SK-N-SH (cell line): ENCODE data around the gene SLC4A2. TPM values are rescaled to one million over a fixed set of nuclear protein-coding genes. Genes with fewer than 3 reads are reported as not detected.

Source experiments
- CTCF ChIA-PET: fragments of 300-600, 350-600 bp; formaldehyde crosslinking; extraction: SDS; loops from one replicate; lab custom pipeline; 2021; lab: Yijun Ruan, JAX
- POLR2A ChIA-PET: fragments of 350-600 bp; sonication (Branson Sonifier 250); formaldehyde crosslinking; extraction: SDS; loops from one replicate; lab custom pipeline; 2020; ENCODE audit warnings: antibody characterized with exemption, inconsistent platforms; lab: Yijun Ruan, JAX
- DNase-seq: peaks from one replicate; pipeline ENCODE4 v3.0.0; 2012
- H2AFZ ChIP-seq: fragments of 200-600 bp; sonication (generic); 2 replicates; pipeline ENCODE4 v1.8.1; 2016; ENCODE audit warnings: antibody characterized with exemption, mild to moderate bottlenecking, low read depth
- H3F3A ChIP-seq: fragments of 200-600 bp; sonication (generic); replicated peaks from 2 replicates; pipeline ENCODE3; 2016; ENCODE audit warnings: antibody characterized with exemption, mild to moderate bottlenecking; ENCODE audit not compliant: insufficient read depth
- H3K27ac ChIP-seq, 2 experiments: fragments of 200-500 bp in 1 of 2; fragments of 200-600 bp in 1 of 2; sonication (Bioruptor generic) in 1 of 2; sonication (generic), shearing (Covaris generic) in 1 of 2; 2 replicates each; pipeline versions ENCODE4 v1.5.1 to v1.6.1; 2014 to 2016; ENCODE audit warnings: low read depth in 2 of 2, inconsistent platforms in 1 of 2, low read length in 1 of 2, mild to moderate bottlenecking in 1 of 2, mixed read lengths in 1 of 2
- H3K27me3 ChIP-seq: fragments of 200-600 bp; sonication (generic), shearing (Covaris generic); 2 replicates; pipeline ENCODE4 v1.6.1; 2016; ENCODE audit warnings: mixed run types; ENCODE audit not compliant: insufficient read depth
- H3K36me3 ChIP-seq, 2 experiments: fragments of 200-500 bp in 1 of 2; fragments of 200-600 bp in 1 of 2; sonication (Bioruptor generic) in 1 of 2; sonication (generic) in 1 of 2; replicated peaks in 1 of 2; 2 replicates each; pipeline versions ENCODE3 to v1.5.1; 2014 to 2016; ENCODE audit warnings: low read length in 1 of 2, mild to moderate bottlenecking in 1 of 2; ENCODE audit not compliant: insufficient read depth in 2 of 2, control insufficient read depth in 1 of 2
- H3K4me1 ChIP-seq, 2 experiments: fragments of 200-500 bp in 1 of 2; fragments of 200-600 bp in 1 of 2; sonication (Bioruptor generic) in 1 of 2; sonication (generic), shearing (Covaris generic) in 1 of 2; 2 replicates each; pipeline versions ENCODE4 v1.5.1 to v1.6.1; 2014 to 2016; ENCODE audit warnings: low read depth in 1 of 2, low read length in 1 of 2, mixed run types in 1 of 2; ENCODE audit not compliant: insufficient read depth in 2 of 2, control insufficient read depth in 1 of 2
- H3K4me2 ChIP-seq: fragments of 200-600 bp; sonication (generic), shearing (Covaris generic); 2 replicates; pipeline ENCODE4 v1.6.1; 2017; ENCODE audit warnings: mixed run types
- H3K4me3 ChIP-seq, 2 experiments: fragments of 200-500 bp in 1 of 2; fragments of 200-600 bp in 1 of 2; sonication (Bioruptor generic) in 1 of 2; sonication (generic), shearing (Covaris generic) in 1 of 2; 2 replicates each; pipeline versions ENCODE4 v1.5.1 to v1.8.1; 2014 to 2016; ENCODE audit warnings: low read depth in 2 of 2, inconsistent platforms in 1 of 2, low read length in 1 of 2, mild to moderate bottlenecking in 1 of 2, mixed read lengths in 1 of 2, moderate library complexity in 1 of 2
- H3K79me2 ChIP-seq: fragments of 200-600 bp; sonication (generic); 2 replicates; pipeline ENCODE4 v1.8.1; 2017; ENCODE audit warnings: mild to moderate bottlenecking; ENCODE audit not compliant: insufficient read depth
- H3K9ac ChIP-seq: fragments of 200-600 bp; sonication (generic); 2 replicates; pipeline ENCODE4 v1.6.1; 2017; ENCODE audit warnings: mixed run types
- H3K9me2 ChIP-seq: fragments of 200-600 bp; sonication (generic); 2 replicates; pipeline ENCODE4 v1.6.1; 2017; ENCODE audit warnings: mixed run types
- H3K9me3 ChIP-seq: fragments of 200-600 bp; sonication (generic); 2 replicates; pipeline ENCODE4 v1.6.1; 2017; ENCODE audit warnings: mixed run types, mild to moderate bottlenecking, moderate library complexity
- H4K20me1 ChIP-seq: fragments of 200-600 bp; sonication (generic); 2 replicates; pipeline ENCODE4 v1.6.1; 2017; ENCODE audit warnings: mild to moderate bottlenecking, mixed run types; ENCODE audit not compliant: insufficient read depth
- ELF1 ChIP-seq: IDR thresholded peaks from 2 replicates; pipeline ENCODE4 v1.4.0; 2012
- EZH2phosphoT487 ChIP-seq: fragments of 200-600 bp; sonication (generic); IDR thresholded peaks from 2 replicates; pipeline ENCODE4 v1.6.1; 2017; ENCODE audit warnings: low read depth, mixed run types, mild to moderate bottlenecking, antibody characterized with exemption, moderate library complexity, borderline replicate concordance
- FOXJ3 ChIP-seq: sonication (generic); formaldehyde crosslinking; IDR thresholded peaks from 2 replicates; pipeline ENCODE4 v1.5.1; 2020; ENCODE audit warnings: mild to moderate bottlenecking, missing genetic modification reagents
- GABPA ChIP-seq: IDR thresholded peaks from 2 replicates; pipeline ENCODE4 v1.4.0; 2012; ENCODE audit warnings: low read depth, mild to moderate bottlenecking
- MEF2A ChIP-seq: IDR thresholded peaks from 2 replicates; pipeline ENCODE4 v1.4.0; 2012; ENCODE audit warnings: low read depth, borderline replicate concordance
- PBX3 ChIP-seq: IDR thresholded peaks from 2 replicates; pipeline ENCODE4; 2012
- POLR2AphosphoS5 ChIP-seq: IDR thresholded peaks from 2 replicates; pipeline ENCODE4 v1.6.1; 2012; ENCODE audit warnings: low read depth, low read length
- RCOR1 ChIP-seq: fragments of 150-350 bp; IDR thresholded peaks from 2 replicates; pipeline ENCODE4 v1.6.1; 2017; ENCODE audit warnings: antibody characterized with exemption, low read length
- RFX5 ChIP-seq: IDR thresholded peaks from 2 replicates; pipeline ENCODE4 v1.6.1; 2012; ENCODE audit warnings: mild to moderate bottlenecking, improper control_type of control experiment, low read length
- RXRA ChIP-seq: IDR thresholded peaks from 2 replicates; pipeline ENCODE4 v1.4.0; 2012; ENCODE audit warnings: low read depth, mild to moderate bottlenecking, borderline replicate concordance
- SMC3 ChIP-seq: IDR thresholded peaks from 2 replicates; pipeline ENCODE4 v1.6.1; 2012; ENCODE audit warnings: low read depth, low read length, improper control_type of control experiment
- TEAD4 ChIP-seq: IDR thresholded peaks from 2 replicates; pipeline ENCODE4 v1.4.0; 2012; ENCODE audit warnings: mild to moderate bottlenecking, borderline replicate concordance; ENCODE audit not compliant: insufficient read depth
- YY1 ChIP-seq: IDR thresholded peaks from 2 replicates; pipeline ENCODE4 v1.4.0; 2012; ENCODE audit warnings: low read depth, mild to moderate bottlenecking
- WGBS: methylation state at CpG from one replicate; pipeline ENCODE4 v1.1.6; 2017; ENCODE audit warnings: low lambda C conversion rate; 5-methylcytosine and 5-hydroxymethylcytosine counted together
- polyA plus RNA-seq, 3 experiments: library from polyadenylated mRNA; depleted of rRNA; stranded (reverse); fragments of >200 nt; gene quantifications; 2 replicates each; pipeline ENCODE4 v1.2.3, GENCODE V29; 2012
- TF ChIP-seq, protein P1 (sequence below): IDR thresholded peaks from 2 replicates; pipeline ENCODE4 v1.4.0; 2012; ENCODE audit warnings: low read depth
- TF ChIP-seq, protein P2 (sequence below): IDR thresholded peaks from 2 replicates; pipeline ENCODE4 v1.6.1; 2012; ENCODE audit warnings: mild to moderate bottlenecking, low read depth, low read length, moderate library complexity
- TF ChIP-seq, protein P3 (sequence below): fragments of 200-600 bp; sonication (generic); IDR thresholded peaks from 2 replicates; pipeline ENCODE4 v1.6.1; 2017; ENCODE audit warnings: antibody characterized with exemption, mild to moderate bottlenecking, moderate library complexity
- TF ChIP-seq, protein P4 (sequence below): fragments of 150-350 bp; IDR thresholded peaks from 2 replicates; pipeline ENCODE4 v1.6.1; 2017; ENCODE audit warnings: antibody characterized with exemption, low read length, low read depth, borderline replicate concordance

SLC4A2 gene
- polyA plus RNA-seq, 1 of the 3 experiments (the other 2 are of a cell fraction): 167 TPM

DNA sequence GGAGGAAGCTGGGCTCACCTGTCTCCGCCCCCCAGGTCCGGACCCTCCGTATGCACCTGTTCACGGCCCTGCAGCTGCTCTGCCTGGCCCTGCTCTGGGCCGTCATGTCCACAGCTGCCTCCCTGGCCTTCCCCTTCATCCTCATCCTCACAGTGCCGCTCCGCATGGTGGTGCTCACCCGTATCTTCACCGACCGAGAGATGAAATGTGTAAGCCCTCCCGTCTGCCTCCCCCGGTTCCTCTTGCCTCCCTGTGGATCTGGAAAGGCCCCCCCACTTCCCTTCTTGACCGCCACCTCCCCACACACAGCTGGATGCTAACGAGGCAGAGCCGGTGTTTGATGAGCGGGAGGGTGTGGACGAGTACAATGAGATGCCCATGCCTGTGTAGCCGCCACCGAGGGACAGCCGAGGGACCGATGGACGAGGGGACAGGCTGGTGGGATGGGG lies 16.6 kb downstream of the SLC4A2 start:
- Histone ChIP-seq H2AFZ (no peak overlapping the region), H3K9ac (no peak overlapping the region), H3K36me3 (peaks cover 39 to 72% of the 10 kb centered on the region in 2 experiments), H3K79me2 (peaks cover 34% of the 10 kb centered on the region), H3K27ac (no peak overlapping the region), H3K9me2 (no peaks in the 10 kb centered on the region), H3K4me2 (no peak overlapping the region), H3K4me1 (peaks cover 12 to 17% of the 10 kb centered on the region in 2 experiments), H3K27me3 (no peaks in the 10 kb centered on the region), H4K20me1 (no peaks in the 10 kb centered on the region; the same call in 1 of the 2 replicates), H3K4me3 (no peak overlapping the region), H3F3A (peaks cover 48% of the 10 kb centered on the region), H3K9me3 (no peaks in the 10 kb centered on the region)
- ChIA-PET POLR2A (interaction anchor here (1.3 to 1.5 kb wide), 3 partner anchors 8 to 48 kb away, joined by 3 to 5 read pairs (median 4); partner anchors contain the start of gene ABCB8), CTCF (interaction anchor here (0.6 to 21.3 kb wide), 14 partner anchors 8 to 679 kb away, joined by 3 to 474 read pairs (median 4); partner anchors contain the start of genes CDK5, GBX1 and SLC4A2)
- 96% methylated on average over 22 of the region's 22 CpGs for WGBS
- no peak for TF ChIP-seq RXRA
- TF ChIP-seq ELF1: no peak
- no peak for TF ChIP-seq YY1
- TF ChIP-seq, protein P1, sequence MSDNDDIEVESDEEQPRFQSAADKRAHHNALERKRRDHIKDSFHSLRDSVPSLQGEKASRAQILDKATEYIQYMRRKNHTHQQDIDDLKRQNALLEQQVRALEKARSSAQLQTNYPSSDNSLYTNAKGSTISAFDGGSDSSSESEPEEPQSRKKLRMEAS: no peak
- no peak for TF ChIP-seq RCOR1
- DNase-seq: no peak

DNA sequence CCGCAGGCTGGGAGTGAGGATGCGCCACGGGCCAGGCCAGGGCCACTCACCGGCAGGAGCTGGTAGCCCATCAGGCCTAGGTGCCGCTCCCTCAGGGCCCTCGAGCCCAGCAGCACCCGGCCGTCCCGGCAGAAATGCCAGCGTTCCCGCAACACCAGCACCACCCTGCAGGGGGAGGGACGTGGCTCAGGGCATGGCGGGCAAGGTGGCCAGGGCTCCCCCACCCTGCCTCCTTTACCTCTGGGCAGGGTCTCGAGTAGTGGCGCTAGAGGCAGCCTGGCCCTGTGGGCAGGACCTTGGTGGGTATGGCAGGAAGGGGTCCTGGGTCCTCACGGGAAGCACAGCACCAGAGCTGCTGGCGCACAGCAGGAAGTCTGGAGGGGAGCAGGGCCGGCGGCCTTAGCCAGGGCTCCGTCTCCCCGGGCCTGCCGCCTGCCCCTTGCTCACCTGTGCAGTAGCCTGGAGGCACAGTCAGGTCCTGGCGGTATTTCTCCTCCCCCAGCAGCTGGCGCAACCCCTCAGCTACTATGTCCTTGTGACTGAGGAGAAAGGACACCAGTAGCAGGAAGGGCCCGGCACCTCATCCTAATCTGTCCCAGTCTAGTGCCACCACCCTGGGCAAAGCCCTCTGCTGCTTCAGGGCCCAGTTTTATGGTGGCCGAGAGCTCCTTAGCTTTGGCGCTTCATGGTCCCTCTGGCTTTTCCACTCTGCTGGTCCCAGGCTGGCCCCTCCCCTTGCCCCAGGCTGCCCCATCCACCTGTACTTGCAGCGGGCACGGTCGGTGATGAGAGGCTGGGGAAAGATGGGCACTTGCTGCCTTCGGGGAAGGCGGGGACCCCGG lies 17.7 kb downstream of the SLC4A2 start:
- Histone ChIP-seq H3K27ac (peak overlapping the region in 1 of 2 experiments; percentile 32; a peak in 2 of 4 replicates), H3K9me3 (no peaks in the 10 kb centered on the region), H3K9ac (no peak overlapping the region), H3K4me3 (no peak overlapping the region), H3F3A (peaks cover 43% of the 10 kb centered on the region), H3K4me2 (no peak overlapping the region), H4K20me1 (no peaks in the 10 kb centered on the region; the same call in 1 of the 2 replicates), H2AFZ (no peak overlapping the region), H3K9me2 (no peaks in the 10 kb centered on the region), H3K79me2 (peaks cover 41% of the 10 kb centered on the region), H3K27me3 (no peaks in the 10 kb centered on the region), H3K4me1 (peaks cover 23 to 28% of the 10 kb centered on the region in 2 experiments), H3K36me3 (peaks cover 32 to 71% of the 10 kb centered on the region in 2 experiments)
- CTCF ChIA-PET: interaction anchor here (0.9 to 21.3 kb wide), 12 partner anchors 8 to 655 kb away, joined by 3 to 474 read pairs (median 4); partner anchors contain the start of genes CDK5, GBX1 and SLC4A2
- POLR2A ChIA-PET: interaction anchor here (1.1 to 1.3 kb wide), 2 partner anchors 9 to 10 kb away, joined by 3 read pairs; no protein-coding TSS in a partner anchor
- 94% methylated on average over 18 of the region's 33 CpGs for WGBS
- DNase-seq: peak; percentile 85
- TF ChIP-seq EZH2phosphoT487 (no peak), SMC3 (peak; percentile 25), RCOR1 (no peak), TEAD4 (no peak), FOXJ3 (CRISPR knock-in tag) (0 out of 2 replicates have a peak, but pooled peaks have one; percentile 19), ELF1 (no peak), MEF2A (no peak), POLR2AphosphoS5 (peak; percentile 61; the same call in 1 of the 2 replicates), PBX3 (no peak; the same call in 1 of the 2 replicates), YY1 (no peak), GABPA (no peak), RFX5 (no peak)
- TF ChIP-seq, protein P2, sequence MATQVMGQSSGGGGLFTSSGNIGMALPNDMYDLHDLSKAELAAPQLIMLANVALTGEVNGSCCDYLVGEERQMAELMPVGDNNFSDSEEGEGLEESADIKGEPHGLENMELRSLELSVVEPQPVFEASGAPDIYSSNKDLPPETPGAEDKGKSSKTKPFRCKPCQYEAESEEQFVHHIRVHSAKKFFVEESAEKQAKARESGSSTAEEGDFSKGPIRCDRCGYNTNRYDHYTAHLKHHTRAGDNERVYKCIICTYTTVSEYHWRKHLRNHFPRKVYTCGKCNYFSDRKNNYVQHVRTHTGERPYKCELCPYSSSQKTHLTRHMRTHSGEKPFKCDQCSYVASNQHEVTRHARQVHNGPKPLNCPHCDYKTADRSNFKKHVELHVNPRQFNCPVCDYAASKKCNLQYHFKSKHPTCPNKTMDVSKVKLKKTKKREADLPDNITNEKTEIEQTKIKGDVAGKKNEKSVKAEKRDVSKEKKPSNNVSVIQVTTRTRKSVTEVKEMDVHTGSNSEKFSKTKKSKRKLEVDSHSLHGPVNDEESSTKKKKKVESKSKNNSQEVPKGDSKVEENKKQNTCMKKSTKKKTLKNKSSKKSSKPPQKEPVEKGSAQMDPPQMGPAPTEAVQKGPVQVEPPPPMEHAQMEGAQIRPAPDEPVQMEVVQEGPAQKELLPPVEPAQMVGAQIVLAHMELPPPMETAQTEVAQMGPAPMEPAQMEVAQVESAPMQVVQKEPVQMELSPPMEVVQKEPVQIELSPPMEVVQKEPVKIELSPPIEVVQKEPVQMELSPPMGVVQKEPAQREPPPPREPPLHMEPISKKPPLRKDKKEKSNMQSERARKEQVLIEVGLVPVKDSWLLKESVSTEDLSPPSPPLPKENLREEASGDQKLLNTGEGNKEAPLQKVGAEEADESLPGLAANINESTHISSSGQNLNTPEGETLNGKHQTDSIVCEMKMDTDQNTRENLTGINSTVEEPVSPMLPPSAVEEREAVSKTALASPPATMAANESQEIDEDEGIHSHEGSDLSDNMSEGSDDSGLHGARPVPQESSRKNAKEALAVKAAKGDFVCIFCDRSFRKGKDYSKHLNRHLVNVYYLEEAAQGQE: no peak
- TF ChIP-seq, protein P3, sequence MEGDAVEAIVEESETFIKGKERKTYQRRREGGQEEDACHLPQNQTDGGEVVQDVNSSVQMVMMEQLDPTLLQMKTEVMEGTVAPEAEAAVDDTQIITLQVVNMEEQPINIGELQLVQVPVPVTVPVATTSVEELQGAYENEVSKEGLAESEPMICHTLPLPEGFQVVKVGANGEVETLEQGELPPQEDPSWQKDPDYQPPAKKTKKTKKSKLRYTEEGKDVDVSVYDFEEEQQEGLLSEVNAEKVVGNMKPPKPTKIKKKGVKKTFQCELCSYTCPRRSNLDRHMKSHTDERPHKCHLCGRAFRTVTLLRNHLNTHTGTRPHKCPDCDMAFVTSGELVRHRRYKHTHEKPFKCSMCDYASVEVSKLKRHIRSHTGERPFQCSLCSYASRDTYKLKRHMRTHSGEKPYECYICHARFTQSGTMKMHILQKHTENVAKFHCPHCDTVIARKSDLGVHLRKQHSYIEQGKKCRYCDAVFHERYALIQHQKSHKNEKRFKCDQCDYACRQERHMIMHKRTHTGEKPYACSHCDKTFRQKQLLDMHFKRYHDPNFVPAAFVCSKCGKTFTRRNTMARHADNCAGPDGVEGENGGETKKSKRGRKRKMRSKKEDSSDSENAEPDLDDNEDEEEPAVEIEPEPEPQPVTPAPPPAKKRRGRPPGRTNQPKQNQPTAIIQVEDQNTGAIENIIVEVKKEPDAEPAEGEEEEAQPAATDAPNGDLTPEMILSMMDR: peak; percentile 57
- TF ChIP-seq, protein P4, sequence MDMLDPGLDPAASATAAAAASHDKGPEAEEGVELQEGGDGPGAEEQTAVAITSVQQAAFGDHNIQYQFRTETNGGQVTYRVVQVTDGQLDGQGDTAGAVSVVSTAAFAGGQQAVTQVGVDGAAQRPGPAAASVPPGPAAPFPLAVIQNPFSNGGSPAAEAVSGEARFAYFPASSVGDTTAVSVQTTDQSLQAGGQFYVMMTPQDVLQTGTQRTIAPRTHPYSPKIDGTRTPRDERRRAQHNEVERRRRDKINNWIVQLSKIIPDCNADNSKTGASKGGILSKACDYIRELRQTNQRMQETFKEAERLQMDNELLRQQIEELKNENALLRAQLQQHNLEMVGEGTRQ: no peak
